Caco-2 (cell line): ENCODE measurements around the gene EHMT1. TPM values are rescaled to one million over a fixed set of nuclear protein-coding genes. Genes with fewer than 3 reads are reported as not detected.

Experiments
- BruUV-seq: library from RNA; stranded (reverse); fragments of 400-500 nt; replicated peaks from 2 replicates; lab custom pipeline; 2021; lab: Mats Ljungman, UMichigan
- CTCF ChIA-PET: fragments of 300-600 bp; sonication (Branson Sonifier 250); formaldehyde crosslinking; loops from one replicate; lab custom pipeline; 2022; ENCODE audit warnings: antibody characterized with exemption; lab: Charles Lee
- POLR2A ChIA-PET: fragments of 300-600 bp; sonication (Branson Sonifier 250); formaldehyde crosslinking; loops from one replicate; lab custom pipeline; 2022; ENCODE audit warnings: antibody characterized with exemption; lab: Charles Lee
- DNase-seq, 2 experiments: peaks; one replicate each; pipeline versions ENCODE4 v3.0.0 to v3.0.0-alpha.2; 2020 to 2022
- H3K27me3 ChIP-seq: replicated peaks from 2 replicates; pipeline ENCODE4 v1.6.0; 2011; ENCODE audit warnings: low read length; ENCODE audit not compliant: control insufficient read depth, insufficient read depth
- H3K36me3 ChIP-seq: 2 replicates; pipeline ENCODE4 v1.5.1; 2011; ENCODE audit warnings: low read length; ENCODE audit not compliant: control insufficient read depth, insufficient read depth
- H3K4me1 ChIP-seq: fragments of 250-450 bp; sonication (Bioruptor Pico); 2 replicates; pipeline ENCODE4 v1.5.1; 2020; ENCODE audit warnings: mild to moderate bottlenecking
- H3K4me3 ChIP-seq: 2 replicates; pipeline ENCODE4 v1.5.1; 2011; ENCODE audit warnings: low read depth, mild to moderate bottlenecking, control low read depth, low read length
- H3K9me3 ChIP-seq: fragments of 250-450 bp; sonication (Bioruptor Pico); 2 replicates; pipeline ENCODE4 v1.5.1; 2020; ENCODE audit warnings: mild to moderate bottlenecking, moderate library complexity
- H3K27ac Mint-ChIP-seq: one replicate; pipeline ENCODE4 v1.8.0; 2022; ENCODE audit warnings: mixed read lengths; ENCODE audit not compliant: unreplicated experiment
- H3K27me3 Mint-ChIP-seq: one replicate; pipeline ENCODE4 v1.8.0; 2022; ENCODE audit warnings: mixed read lengths; ENCODE audit not compliant: insufficient read depth, unreplicated experiment
- H3K36me3 Mint-ChIP-seq: one replicate; pipeline ENCODE4 v1.8.0; 2022; ENCODE audit warnings: mild to moderate bottlenecking, mixed read lengths; ENCODE audit not compliant: insufficient read depth, unreplicated experiment
- H3K4me1 Mint-ChIP-seq: one replicate; pipeline ENCODE4 v1.8.0; 2022; ENCODE audit warnings: low read depth, mixed read lengths; ENCODE audit not compliant: unreplicated experiment
- H3K4me3 Mint-ChIP-seq: one replicate; pipeline ENCODE4 v1.8.0; 2022; ENCODE audit warnings: mild to moderate bottlenecking, moderate library complexity, mixed read lengths; ENCODE audit not compliant: unreplicated experiment
- H3K9me3 Mint-ChIP-seq: one replicate; pipeline ENCODE4 v1.8.0; 2022; ENCODE audit warnings: mixed read lengths; ENCODE audit not compliant: unreplicated experiment
- CTCF ChIP-seq, 2 experiments: fragments of 200-600 bp in 1 of 2; IDR thresholded peaks; 1 replicate in 1 of 2; 2 replicates in 1 of 2; pipeline versions ENCODE4 v1.5.1 to v1.8.0; 2011 to 2022; ENCODE audit warnings: antibody characterized with exemption in 1 of 2, control low read depth in 1 of 2, inconsistent platforms in 1 of 2, low read depth in 1 of 2, low read length in 1 of 2, mild to moderate bottlenecking in 1 of 2, moderate library complexity in 1 of 2; ENCODE audit not compliant: insufficient read depth in 1 of 2, severe bottlenecking in 1 of 2, unreplicated experiment in 1 of 2
- intact Hi-C: fragments of 100-400 bp; cut with micrococcal nuclease; formaldehyde crosslinking; loops from one replicate; pipeline ENCODE4 v1.10.0; 2022; ENCODE audit not compliant: unreplicated experiment
- total RNA-seq: library from RNA; stranded (reverse); gene quantifications from 2 replicates; pipeline ENCODE4 v1.2.3, GENCODE V29; 2022

The EHMT1 gene
- total RNA-seq, 1 experiment from 2014 or later: 92.9 TPM

- Mint-ChIP-seq H3K27me3 (no peaks in the 10 kb centered on the region), H3K9me3 (no peaks in the 10 kb centered on the region), H3K27ac (no peak overlapping the region), H3K4me3 (no peak overlapping the region), H3K36me3 (peaks cover 47% of the 10 kb centered on the region), H3K4me1 (no peaks in the 10 kb centered on the region)
- no TSS peak for BruUV-seq
- POLR2A ChIA-PET: no interaction called here
- DNase-seq: no peak
- CTCF ChIA-PET: no interaction called here
- no peaks in the 10 kb centered on the region for H3K27me3 ChIP-seq
- no peaks in the 10 kb centered on the region for H3K4me1 ChIP-seq
- intact Hi-C loops: no loop called here
- no peaks in the 10 kb centered on the region for H3K9me3 ChIP-seq
- no peak for TF ChIP-seq CTCF (IDR thresholded peaks at IDR 0.05; ENCODE audit: insufficient read depth in 1 of 2, low read depth in 1 of 2, low read length in 1 of 2, severe bottlenecking in 1 of 2, unreplicated experiment in 1 of 2)
- no peak overlapping the region for H3K4me3 ChIP-seq
- H3K36me3 ChIP-seq: no peaks in the 10 kb centered on the region; the same call in 1 of the 2 replicates
Observed at GRCh38 chr9:137650779-137651178, 32.0 kb downstream of the EHMT1 start.

- Histone ChIP-seq H3K4me1 (no peaks in the 10 kb centered on the region), H3K27me3 (no peaks in the 10 kb centered on the region), H3K4me3 (no peak overlapping the region), H3K9me3 (no peaks in the 10 kb centered on the region), H3K36me3 (no peaks in the 10 kb centered on the region; the same call in 1 of the 2 replicates)
- POLR2A ChIA-PET: no interaction called here
- no peak for TF ChIP-seq CTCF (IDR thresholded peaks at IDR 0.05; ENCODE audit: insufficient read depth in 1 of 2, low read depth in 1 of 2, low read length in 1 of 2, severe bottlenecking in 1 of 2, unreplicated experiment in 1 of 2)
- Mint-ChIP-seq H3K36me3 (peaks cover 20% of the 10 kb centered on the region), H3K27me3 (no peaks in the 10 kb centered on the region), H3K9me3 (no peaks in the 10 kb centered on the region), H3K27ac (no peak overlapping the region), H3K4me1 (no peaks in the 10 kb centered on the region), H3K4me3 (no peak overlapping the region)
- DNase-seq: no peak
- intact Hi-C loops: no loop called here
- CTCF ChIA-PET: no interaction called here
- no TSS peak for BruUV-seq
Observed at GRCh38 chr9:137656416-137656815, 37.6 kb downstream of the EHMT1 start.

GRCh38 chr9:137657606-137658005 is 38.8 kb downstream of the EHMT1 start:
- no peaks in the 10 kb centered on the region; the same call in 1 of the 2 replicates for H3K36me3 ChIP-seq
- BruUV-seq: no TSS peak
- H3K4me3 ChIP-seq: no peak overlapping the region
- Mint-ChIP-seq H3K4me1 (no peaks in the 10 kb centered on the region), H3K4me3 (no peak overlapping the region), H3K27ac (no peak overlapping the region), H3K27me3 (no peaks in the 10 kb centered on the region), H3K36me3 (peaks cover 16% of the 10 kb centered on the region), H3K9me3 (no peaks in the 10 kb centered on the region)
- POLR2A ChIA-PET: no interaction called here
- H3K27me3 ChIP-seq: no peaks in the 10 kb centered on the region
- H3K9me3 ChIP-seq: no peaks in the 10 kb centered on the region
- no peak for TF ChIP-seq CTCF (IDR thresholded peaks at IDR 0.05; ENCODE audit: insufficient read depth in 1 of 2, low read depth in 1 of 2, low read length in 1 of 2, severe bottlenecking in 1 of 2, unreplicated experiment in 1 of 2)
- CTCF ChIA-PET: no interaction called here
- intact Hi-C loops: no loop called here
- H3K4me1 ChIP-seq: no peaks in the 10 kb centered on the region
- no peak for DNase-seq
